ENCODE measurements around the gene AGAP1.

GRCh38 chr2:235857598-235857997, 363.8 kb downstream of the AGAP1 start:
- TF ChIP-seq POLR2A (IDR thresholded peaks at IDR 0.05) (no peak), CTCF (IDR thresholded peaks at IDR 0.05) (no peak), POLR2AphosphoS5 (IDR thresholded peaks at IDR 0.05; ENCODE audit: insufficient read depth in 1 of 2, low read depth in 1 of 2) (no peak)

Measured in vagina (tissue), 2 donors.